ENCODE measurements around the gene HRG. TPM values are rescaled to one million over a fixed set of nuclear protein-coding genes. Genes with fewer than 3 reads are reported as not detected.

Gene HRG
- total and polyA plus RNA-seq, 8 donors: not detected

DNA sequence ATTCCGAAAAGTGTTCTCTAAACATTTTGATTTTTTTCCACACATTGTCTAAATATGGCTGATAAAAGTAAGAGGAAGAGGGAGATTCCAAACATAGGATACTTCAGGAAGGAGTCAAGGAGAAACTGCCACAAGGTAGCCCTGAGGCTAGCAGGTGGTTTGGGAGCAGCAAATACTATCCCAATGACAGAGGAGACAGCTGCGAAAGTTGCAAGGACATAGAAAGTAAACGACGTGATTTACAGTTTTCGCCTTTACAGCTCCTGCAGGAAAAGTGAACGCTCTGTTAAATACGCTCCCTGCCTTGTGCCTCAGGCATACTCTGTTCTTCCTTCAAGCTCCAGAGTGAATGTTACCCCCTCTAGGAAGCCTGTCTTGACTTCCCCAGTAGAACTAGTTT is 29.3 kb upstream of the HRG start:
- Histone ChIP-seq H3K36me3 (no peaks in the 10 kb centered on the region), H3K4me3 (no peak overlapping the region), H3K27me3 (peaks cover 0 to 8% (median 0%) of the 10 kb centered on the region in 3 donors), H3K9me3 (no peaks in the 10 kb centered on the region), H3K27ac (no peak overlapping the region), H3K4me1 (no peaks in the 10 kb centered on the region)
- DNase-seq: no peak
- 76 to 88% (median 86%) methylated on average over 7 of the region's 7 CpGs for WGBS, 5 donors
- TF ChIP-seq POLR2A (IDR thresholded peaks at IDR 0.05): no peak
- TF ChIP-seq POLR2AphosphoS5 (IDR thresholded peaks at IDR 0.05): no peak
- TF ChIP-seq CTCF (IDR thresholded peaks at IDR 0.05): no peak
- no peak for TF ChIP-seq EP300 (IDR thresholded peaks at IDR 0.05)
- intact Hi-C loops (cut with DNase I; ENCODE audit: low total_unique reads): no loop called here

GRCh38 chr3:186637686-186638085 is 28.1 kb upstream of the HRG start:
- H3K27me3 ChIP-seq: peaks cover 0 to 8% (median 0%) of the 10 kb centered on the region in 3 donors
- TF ChIP-seq CTCF (IDR thresholded peaks at IDR 0.05) (no peak), POLR2A (IDR thresholded peaks at IDR 0.05) (no peak), EP300 (IDR thresholded peaks at IDR 0.05) (no peak), POLR2AphosphoS5 (IDR thresholded peaks at IDR 0.05) (no peak)
- H3K9me3 ChIP-seq: no peaks in the 10 kb centered on the region
- intact Hi-C loops (cut with DNase I; ENCODE audit: low total_unique reads): no loop called here
- no peak for DNase-seq
- H3K36me3 ChIP-seq: no peaks in the 10 kb centered on the region
- H3K4me1 ChIP-seq: no peaks in the 10 kb centered on the region
- H3K27ac ChIP-seq: no peak overlapping the region
- 65 to 75% (median 72%) methylated on average over 3 of the region's 3 CpGs for WGBS, 5 donors
- no peak overlapping the region for H3K4me3 ChIP-seq

DNA sequence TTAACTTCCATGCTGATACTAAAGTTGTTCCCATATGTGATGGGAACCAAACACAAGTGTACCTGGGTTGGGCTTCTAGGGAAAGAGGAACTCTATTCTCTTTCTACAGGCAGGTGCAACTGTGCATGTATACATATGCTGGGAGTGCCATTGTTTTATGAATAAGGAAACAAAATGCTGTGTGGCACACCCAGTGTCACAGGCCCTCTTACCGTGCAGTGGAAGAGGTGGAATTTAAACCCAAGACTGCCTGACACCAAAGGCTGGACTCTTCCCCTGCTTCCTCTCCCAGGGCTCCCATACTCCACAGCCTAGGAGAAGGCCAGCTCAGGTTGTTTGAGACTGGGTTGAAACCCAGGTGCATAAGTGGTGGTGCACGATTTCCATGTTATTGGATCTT is 27.6 kb upstream of the HRG start:
- no peaks in the 10 kb centered on the region for H3K36me3 ChIP-seq
- intact Hi-C loops (cut with DNase I; ENCODE audit: low total_unique reads): no loop called here
- peaks cover 0 to 14% (median 0%) of the 10 kb centered on the region in 3 donors for H3K27me3 ChIP-seq
- WGBS, 5 donors: 55 to 79% (median 62%) methylated on average over 2 of the region's 2 CpGs
- H3K27ac ChIP-seq: no peak overlapping the region
- no peaks in the 10 kb centered on the region for H3K9me3 ChIP-seq
- no peak overlapping the region for H3K4me3 ChIP-seq
- TF ChIP-seq EP300 (IDR thresholded peaks at IDR 0.05): no peak
- no peak for TF ChIP-seq POLR2A (IDR thresholded peaks at IDR 0.05)
- TF ChIP-seq CTCF (IDR thresholded peaks at IDR 0.05): no peak
- TF ChIP-seq POLR2AphosphoS5 (IDR thresholded peaks at IDR 0.05): no peak
- DNase-seq: no peak
- no peaks in the 10 kb centered on the region for H3K4me1 ChIP-seq

DNA sequence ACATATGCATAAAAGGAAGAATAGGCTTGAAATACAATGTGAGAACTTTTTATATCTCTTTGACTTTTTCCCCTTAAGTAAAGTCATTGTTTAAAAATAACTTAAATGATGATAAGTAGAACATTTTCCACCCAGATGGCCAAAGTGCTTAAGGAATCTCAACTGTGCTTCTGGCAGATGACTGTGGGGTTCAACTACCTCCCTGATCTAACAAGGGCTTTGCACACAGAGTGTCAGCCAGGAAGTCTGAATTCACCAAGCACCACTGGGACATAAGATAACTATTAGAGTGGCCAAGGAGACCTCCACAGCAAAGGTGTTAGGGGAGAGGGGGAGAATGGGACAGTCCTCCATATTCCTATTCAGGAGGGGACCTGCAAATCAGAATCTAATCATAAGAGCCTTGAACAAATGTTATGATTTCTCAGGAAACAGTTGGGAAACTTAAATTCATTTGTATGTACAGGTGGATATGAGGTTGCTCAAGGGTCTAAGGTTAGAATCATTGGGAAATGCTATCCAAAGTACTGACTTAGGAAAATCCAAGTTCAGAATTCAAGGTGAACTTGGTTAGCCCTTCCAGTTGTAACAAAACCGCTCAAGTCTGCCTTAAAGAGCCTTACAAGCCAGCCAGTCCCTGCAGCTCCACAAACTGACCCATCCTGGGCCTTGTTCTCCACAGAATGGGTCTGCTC is 25.9 kb upstream of the HRG start, which contains the start of gene FETUB:
Gene FETUB, plus strand, starts transcription at position 622 of the 695 bp plus-strand sequence. Its CDS starts 62 bp downstream, at position 684.
- WGBS, 5 donors: 80 to 93% (median 82%) methylated on average over 1 of the region's 1 CpG
- Histone ChIP-seq H3K4me3 (no peak within 1 kb of the TSS), H3K27ac (no peak within 1 kb of the TSS), H3K36me3 (no peaks in the 10 kb centered on the region), H3K27me3 (peaks cover 0 to 15% (median 0%) of the 10 kb centered on the region in 3 donors), H3K9me3 (no peaks in the 10 kb centered on the region), H3K4me1 (no peaks in the 10 kb centered on the region)
- intact Hi-C loops (cut with DNase I; ENCODE audit: low total_unique reads): no loop called here
- no peak for DNase-seq
- no peak for TF ChIP-seq POLR2A (IDR thresholded peaks at IDR 0.05)
- no peak for TF ChIP-seq EP300 (IDR thresholded peaks at IDR 0.05)
- no peak for TF ChIP-seq POLR2AphosphoS5 (IDR thresholded peaks at IDR 0.05)
- no peak for TF ChIP-seq CTCF (IDR thresholded peaks at IDR 0.05)
